Measurements from ENCODE around the gene SNX8.

DNA sequence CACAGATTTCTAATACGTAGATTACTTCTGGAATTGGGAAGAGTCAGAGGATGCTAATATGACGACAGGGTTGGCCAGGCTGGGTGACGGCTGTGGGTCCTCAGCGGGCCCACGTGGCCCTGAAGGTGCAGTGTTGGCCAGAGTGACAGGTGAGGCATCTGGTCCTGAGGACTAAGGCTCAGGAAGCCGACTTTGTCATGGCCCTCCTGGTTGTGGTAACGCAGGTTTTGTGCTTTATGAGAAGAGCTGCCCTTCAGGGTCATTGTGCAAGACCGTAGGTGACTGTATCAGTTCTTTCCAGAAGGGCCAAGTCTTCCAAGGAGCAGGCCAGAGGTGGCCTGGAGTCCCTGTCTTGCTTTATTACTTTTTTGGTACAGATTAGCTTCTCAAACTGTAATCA lies 42.9 kb upstream of the SNX8 start:
- TF ChIP-seq EZH2phosphoT487 (IDR thresholded peaks at IDR 0.05; ENCODE audit: borderline replicate concordance, low read length), result no peak
- TF ChIP-seq CTCF (IDR thresholded peaks at IDR 0.05; ENCODE audit: low read depth, low read length, poor library complexity, severe bottlenecking), result no peak
